HCT116 (cell line): ENCODE results near the gene DAGLA.
A peak's percentile ranks its signal among the peaks of the same experiment; 100 is the strongest.

Experiments
- CTCF ChIP-seq, 3 experiments: fragments of 200-600 bp in 1 of 3; sonication (generic) in 1 of 3; IDR thresholded peaks in 2 of 3; conservative IDR thresholded peaks in 1 of 3; 2 replicates each; pipeline ENCODE4 v1.5.1; 2012 to 2017; ENCODE audit warnings: low read depth in 2 of 3, low read length in 2 of 3, antibody characterized with exemption in 1 of 3, borderline replicate concordance in 1 of 3, control low read depth in 1 of 3, mild to moderate bottlenecking in 1 of 3, mixed read lengths in 1 of 3, mixed run types in 1 of 3, moderate library complexity in 1 of 3; ENCODE audit not compliant: insufficient read depth in 1 of 3
- ELF1 ChIP-seq: IDR thresholded peaks from 2 replicates; pipeline ENCODE4 v1.6.1; 2012; ENCODE audit warnings: low read depth, borderline replicate concordance
- EZH2 ChIP-seq: fragments of 200-600 bp; sonication (generic); IDR thresholded peaks from 2 replicates; pipeline ENCODE4 v1.6.1; 2017; ENCODE audit warnings: antibody characterized with exemption, mixed run types
- POLR2A ChIP-seq: IDR thresholded peaks from 2 replicates; pipeline ENCODE4 v1.7.0; 2011; ENCODE audit warnings: borderline replicate concordance; ENCODE audit not compliant: insufficient read depth, insufficient read length; ENCODE audit errors: extremely low read depth
- POLR2AphosphoS5 ChIP-seq: IDR thresholded peaks from 2 replicates; pipeline ENCODE4 v1.6.1; 2011; ENCODE audit warnings: mild to moderate bottlenecking, low read depth, low read length, moderate library complexity
- RAD21 ChIP-seq: IDR thresholded peaks from 2 replicates; pipeline ENCODE4 v1.6.1; 2012; ENCODE audit warnings: low read depth, mild to moderate bottlenecking
- SIN3A ChIP-seq: IDR thresholded peaks from 2 replicates; pipeline ENCODE4 v1.6.1; 2012; ENCODE audit warnings: low read depth
- SP1 ChIP-seq: IDR thresholded peaks from 2 replicates; pipeline ENCODE4 v1.6.1; 2012; ENCODE audit warnings: low read depth
- YY1 ChIP-seq: IDR thresholded peaks from 2 replicates; pipeline ENCODE4 v1.6.1; 2011; ENCODE audit warnings: low read length, low read depth, moderate library complexity, mild to moderate bottlenecking; ENCODE audit not compliant: insufficient replicate concordance; ENCODE audit errors: extremely low read depth
- ZNF274 ChIP-seq: fragments of 200-500 bp; sonication (Bioruptor generic); IDR thresholded peaks from 2 replicates; pipeline ENCODE4 v1.6.1; 2014; ENCODE audit warnings: mild to moderate bottlenecking, low read depth, low read length, inconsistent platforms
- TF ChIP-seq, protein P1 (sequence below): IDR thresholded peaks from 2 replicates; pipeline ENCODE4 v1.6.1; 2012
- TF ChIP-seq, protein P2 (sequence below): IDR thresholded peaks from 2 replicates; pipeline ENCODE4 v1.6.1; 2011; ENCODE audit warnings: mild to moderate bottlenecking, low read length, moderate library complexity; ENCODE audit not compliant: insufficient replicate concordance; ENCODE audit errors: extremely low read depth
- TF ChIP-seq, protein P3 (sequence below): IDR thresholded peaks from 2 replicates; pipeline ENCODE4 v1.6.1; 2012; ENCODE audit warnings: low read depth

DNA sequence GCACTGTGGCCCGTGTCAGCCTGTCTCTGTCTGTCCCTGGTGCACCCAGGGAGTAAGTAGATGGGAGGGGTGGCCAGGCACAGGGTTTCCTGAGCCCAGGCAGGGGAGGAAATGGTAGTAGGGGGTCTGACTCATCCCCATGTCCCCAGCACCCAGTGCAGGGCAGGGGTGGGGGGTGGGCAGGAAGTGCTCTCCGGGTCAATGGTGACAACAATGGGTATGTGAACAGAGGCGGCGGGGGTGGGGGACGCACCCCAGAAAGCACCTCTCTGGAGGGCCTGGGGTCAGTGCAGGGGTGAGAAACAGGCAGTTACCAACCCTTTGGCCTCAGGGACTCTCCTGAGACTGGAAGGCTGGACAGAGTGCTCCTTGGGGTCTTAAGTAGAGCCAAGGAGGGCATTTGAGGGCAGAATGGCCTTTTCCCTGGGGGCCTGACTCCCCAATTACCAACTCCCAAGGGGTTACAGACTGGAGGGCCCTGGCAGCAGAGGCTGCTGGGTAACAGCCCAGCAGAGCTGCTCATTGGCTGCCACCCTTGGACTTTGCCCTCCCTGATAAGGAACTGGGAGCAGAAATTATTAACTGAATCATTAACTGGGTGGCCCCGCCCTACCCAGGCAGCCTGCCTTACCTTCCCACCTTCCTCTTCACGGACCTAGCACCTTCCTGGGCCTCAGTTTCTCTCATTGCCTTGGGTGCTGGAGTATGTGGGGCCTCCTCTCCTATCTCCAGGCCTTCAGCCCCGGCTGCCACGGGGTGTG lies 76.4 kb downstream of the DAGLA start:
- TF ChIP-seq CTCF (IDR thresholded peaks at IDR 0.05 in 2 of 3, conservative IDR thresholded peaks at IDR 0.05 in 1 of 3; ENCODE audit: borderline replicate concordance in 1 of 3, insufficient read depth in 1 of 3, low read depth in 2 of 3, low read length in 2 of 3) (no peak), ELF1 (no peak), POLR2AphosphoS5 (peak; percentile 66), EZH2 (no peak), POLR2A (no peak), YY1 (peak; percentile 28), SIN3A (no peak), RAD21 (no peak), ZNF274 (no peak), SP1 (no peak)
- TF ChIP-seq, protein P1, sequence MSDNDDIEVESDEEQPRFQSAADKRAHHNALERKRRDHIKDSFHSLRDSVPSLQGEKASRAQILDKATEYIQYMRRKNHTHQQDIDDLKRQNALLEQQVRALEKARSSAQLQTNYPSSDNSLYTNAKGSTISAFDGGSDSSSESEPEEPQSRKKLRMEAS, result no peak
- TF ChIP-seq, protein P2, sequence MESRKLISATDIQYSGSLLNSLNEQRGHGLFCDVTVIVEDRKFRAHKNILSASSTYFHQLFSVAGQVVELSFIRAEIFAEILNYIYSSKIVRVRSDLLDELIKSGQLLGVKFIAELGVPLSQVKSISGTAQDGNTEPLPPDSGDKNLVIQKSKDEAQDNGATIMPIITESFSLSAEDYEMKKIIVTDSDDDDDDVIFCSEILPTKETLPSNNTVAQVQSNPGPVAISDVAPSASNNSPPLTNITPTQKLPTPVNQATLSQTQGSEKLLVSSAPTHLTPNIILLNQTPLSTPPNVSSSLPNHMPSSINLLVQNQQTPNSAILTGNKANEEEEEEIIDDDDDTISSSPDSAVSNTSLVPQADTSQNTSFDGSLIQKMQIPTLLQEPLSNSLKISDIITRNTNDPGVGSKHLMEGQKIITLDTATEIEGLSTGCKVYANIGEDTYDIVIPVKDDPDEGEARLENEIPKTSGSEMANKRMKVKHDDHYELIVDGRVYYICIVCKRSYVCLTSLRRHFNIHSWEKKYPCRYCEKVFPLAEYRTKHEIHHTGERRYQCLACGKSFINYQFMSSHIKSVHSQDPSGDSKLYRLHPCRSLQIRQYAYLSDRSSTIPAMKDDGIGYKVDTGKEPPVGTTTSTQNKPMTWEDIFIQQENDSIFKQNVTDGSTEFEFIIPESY, result no peak
- TF ChIP-seq, protein P3, sequence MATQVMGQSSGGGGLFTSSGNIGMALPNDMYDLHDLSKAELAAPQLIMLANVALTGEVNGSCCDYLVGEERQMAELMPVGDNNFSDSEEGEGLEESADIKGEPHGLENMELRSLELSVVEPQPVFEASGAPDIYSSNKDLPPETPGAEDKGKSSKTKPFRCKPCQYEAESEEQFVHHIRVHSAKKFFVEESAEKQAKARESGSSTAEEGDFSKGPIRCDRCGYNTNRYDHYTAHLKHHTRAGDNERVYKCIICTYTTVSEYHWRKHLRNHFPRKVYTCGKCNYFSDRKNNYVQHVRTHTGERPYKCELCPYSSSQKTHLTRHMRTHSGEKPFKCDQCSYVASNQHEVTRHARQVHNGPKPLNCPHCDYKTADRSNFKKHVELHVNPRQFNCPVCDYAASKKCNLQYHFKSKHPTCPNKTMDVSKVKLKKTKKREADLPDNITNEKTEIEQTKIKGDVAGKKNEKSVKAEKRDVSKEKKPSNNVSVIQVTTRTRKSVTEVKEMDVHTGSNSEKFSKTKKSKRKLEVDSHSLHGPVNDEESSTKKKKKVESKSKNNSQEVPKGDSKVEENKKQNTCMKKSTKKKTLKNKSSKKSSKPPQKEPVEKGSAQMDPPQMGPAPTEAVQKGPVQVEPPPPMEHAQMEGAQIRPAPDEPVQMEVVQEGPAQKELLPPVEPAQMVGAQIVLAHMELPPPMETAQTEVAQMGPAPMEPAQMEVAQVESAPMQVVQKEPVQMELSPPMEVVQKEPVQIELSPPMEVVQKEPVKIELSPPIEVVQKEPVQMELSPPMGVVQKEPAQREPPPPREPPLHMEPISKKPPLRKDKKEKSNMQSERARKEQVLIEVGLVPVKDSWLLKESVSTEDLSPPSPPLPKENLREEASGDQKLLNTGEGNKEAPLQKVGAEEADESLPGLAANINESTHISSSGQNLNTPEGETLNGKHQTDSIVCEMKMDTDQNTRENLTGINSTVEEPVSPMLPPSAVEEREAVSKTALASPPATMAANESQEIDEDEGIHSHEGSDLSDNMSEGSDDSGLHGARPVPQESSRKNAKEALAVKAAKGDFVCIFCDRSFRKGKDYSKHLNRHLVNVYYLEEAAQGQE, result no peak
